ENCODE data around the gene NRXN3.

The NRXN3 gene

DNA sequence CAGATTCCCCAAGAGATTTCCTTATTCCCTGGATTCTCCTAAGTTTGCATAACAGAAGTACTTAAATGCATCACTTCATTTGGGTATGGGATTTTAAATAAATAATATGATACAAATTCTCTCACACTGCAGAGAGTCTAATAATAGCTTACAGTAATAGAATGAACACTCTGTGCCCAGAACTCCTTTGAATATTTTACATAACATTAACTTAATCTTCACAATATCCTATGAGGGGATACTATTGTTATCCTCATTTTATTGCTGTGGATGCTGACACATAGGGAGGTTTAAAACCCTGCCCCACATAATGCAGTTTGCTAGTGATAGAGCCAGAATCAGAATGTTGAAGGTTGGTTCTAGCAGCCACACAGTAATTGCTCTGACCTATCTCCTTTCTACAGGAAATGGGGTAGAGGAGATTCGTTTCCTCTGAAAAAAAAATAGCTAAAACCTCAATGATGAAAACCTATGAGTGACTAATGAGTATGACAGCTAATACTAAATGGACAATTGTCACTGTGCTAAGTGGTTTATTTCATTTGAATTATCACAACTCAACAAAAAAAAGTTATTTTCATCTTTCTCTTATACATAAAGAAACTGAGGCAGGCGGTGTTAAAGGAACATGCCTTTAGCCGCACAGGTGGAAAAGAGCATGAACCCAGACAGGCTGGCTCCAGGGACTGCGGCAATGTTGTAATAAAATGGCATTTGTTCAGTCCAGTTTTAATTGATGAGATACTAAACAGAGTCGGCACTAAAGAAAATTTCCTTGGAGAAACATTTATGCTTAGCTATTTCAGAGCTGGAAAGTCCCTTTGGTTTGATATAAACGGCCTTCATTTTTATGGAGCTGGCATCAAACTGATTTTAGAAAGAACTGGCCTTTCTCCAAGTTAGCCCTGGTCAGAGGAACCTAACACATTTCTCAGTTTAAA lies 880.9 kb downstream of the NRXN3 start:
- no peak for DNase-seq

DNA sequence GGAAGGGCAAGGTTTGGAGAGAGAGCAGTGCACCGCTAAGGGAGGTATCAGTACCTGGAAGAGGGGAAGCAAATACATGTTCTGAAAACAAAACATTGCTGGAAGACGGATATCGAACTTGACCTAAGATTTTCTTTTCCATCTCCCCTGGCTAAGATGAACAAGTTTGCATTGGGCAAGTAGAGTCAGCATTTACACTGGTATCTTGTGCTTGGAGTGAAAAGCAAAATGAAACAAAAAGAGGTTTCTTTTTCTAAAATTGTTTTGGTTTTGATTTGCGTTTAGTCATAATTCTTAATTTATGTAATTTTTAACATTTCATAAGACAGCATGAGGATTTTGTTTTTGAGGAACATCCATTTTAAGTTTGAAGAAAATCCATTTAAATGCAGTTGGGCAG lies 881.6 kb downstream of the NRXN3 start:
- no peak for DNase-seq

DNA sequence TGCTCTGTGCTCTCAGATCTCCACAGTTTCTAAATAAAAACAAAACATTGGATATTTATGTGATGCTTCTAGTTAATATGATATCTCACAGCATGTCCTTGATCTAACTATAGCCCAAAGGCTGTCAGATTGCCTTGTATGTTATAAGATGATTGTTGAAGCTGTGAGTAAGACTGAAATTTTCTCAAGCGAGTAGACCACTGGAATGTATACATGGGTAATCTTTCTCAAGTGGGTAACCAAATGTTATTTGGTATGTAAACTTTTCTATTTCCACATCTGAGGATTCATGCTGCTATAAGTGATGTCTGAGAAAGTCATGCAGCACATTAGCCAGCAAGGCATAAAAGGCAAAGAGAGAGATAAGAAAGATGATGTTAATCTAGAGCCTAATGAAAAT lies 886.7 kb downstream of the NRXN3 start:
- DNase-seq = no peak

DNA sequence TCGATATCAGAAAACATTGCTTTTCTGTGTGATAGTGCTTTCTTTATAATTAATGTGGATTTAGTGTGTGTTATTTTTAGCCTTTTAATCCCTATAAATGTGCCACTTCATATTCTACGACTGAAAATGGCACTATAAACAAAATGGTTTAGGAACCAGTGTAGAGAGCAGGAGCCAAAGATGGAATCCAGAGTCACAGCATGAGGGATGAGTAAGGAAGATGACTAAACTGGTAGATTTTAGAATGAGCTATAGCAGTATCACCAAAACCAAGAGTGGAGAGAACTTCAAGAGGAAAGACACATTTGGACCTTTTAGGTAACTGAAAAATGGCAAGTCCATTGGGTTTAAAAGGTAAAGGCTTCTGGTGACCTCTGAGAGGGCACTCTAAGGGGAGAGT lies 887.2 kb downstream of the NRXN3 start:
- DNase-seq = no peak

DNA sequence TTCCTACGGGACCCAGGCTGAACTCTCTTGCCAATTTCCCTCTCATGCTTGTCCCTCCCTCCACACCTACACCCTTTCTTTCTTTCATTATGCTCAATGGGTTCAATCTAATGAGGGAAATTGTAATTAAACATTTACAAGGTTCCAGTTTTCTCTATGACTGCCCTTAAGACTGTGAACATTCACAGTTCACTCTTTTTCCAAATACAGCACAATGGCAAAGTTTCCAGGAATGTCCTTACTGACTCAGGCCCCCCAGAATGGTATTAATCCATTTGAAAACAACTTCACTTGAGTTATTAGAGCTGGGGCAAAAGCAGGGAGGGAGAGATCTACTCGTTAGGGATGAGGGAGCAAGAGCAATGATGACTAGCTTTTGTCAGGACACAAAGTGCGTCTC lies 892.1 kb downstream of the NRXN3 start:
- DNase-seq = no peak

DNA sequence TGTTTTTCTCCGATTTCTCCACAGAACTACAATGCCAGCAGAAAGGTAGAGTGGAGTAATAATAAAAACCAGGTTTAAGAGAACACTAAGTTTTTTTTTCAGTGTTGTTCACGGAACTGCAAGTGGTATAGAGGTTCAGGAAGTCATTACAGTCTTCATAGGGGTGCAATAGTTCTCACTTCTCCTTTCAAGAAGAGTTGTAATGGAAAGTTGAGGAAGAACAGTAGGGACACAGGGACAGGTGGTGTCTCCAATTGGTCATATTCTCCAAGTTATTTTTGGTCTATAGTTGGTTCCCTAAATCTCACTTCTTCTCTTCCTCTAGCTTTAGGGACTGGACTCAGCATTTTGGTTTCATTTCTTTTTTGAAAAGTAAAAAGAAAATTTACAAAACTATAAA lies 894.0 kb downstream of the NRXN3 start:
- DNase-seq = no peak

DNA sequence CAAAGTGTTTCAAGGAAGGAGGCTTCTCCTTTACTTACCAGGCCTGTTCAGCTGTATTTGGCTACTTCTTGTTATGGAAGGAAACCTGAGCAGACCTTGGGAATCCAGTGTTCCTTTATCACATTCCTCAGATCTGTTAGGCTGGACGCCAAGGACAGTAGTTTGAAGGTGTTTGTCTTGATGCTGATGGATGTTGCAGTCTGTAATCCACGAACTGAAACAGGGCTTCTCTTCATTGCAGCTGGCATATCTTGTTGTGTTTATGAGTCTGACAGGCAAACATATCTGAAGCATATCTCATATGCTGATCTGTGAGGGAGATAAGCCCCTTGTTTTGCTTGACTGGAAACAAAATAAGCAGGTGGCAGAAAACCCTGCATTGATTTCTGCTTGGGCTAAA lies 904.3 kb downstream of the NRXN3 start:
- DNase-seq = no peak

DNA sequence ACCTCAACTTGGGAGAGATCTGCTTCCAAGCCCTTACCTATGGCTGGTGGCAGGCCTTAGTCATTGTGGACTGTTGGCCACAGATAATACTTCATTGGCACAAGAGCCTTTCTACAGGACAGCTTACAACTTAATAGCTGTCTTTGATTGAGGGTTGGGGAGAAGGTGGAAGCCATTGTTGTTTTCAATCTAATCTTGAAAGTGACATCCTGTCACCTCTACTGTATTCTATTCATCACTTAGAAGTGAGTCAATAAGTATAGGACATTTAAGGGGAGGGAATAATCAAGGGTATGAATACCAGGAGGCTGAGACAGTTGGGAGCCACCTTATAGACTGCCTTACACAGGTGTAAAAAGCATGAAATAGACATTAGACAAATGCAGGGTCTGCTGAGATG lies 906.3 kb downstream of the NRXN3 start:
- DNase-seq = no peak

DNA sequence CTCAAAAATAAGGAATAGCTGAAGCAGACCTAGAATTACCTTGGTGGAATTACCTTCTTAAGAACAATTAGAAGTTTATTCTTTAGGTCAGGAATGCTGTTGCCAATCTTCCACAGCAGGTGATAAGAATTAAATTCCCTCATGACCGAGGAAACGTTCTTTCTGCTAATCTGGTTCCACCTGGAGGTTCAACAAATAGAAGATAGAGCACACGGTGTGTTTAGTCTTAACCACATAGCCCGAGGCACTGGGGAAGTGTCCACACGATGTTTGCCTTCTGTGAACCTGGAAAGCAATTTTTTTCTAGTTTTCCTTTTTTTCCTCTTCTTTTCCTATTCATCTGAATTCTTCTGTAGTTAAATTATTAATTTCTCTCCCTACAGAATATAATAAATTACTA lies 906.9 kb downstream of the NRXN3 start:
- DNase-seq = no peak

DNA sequence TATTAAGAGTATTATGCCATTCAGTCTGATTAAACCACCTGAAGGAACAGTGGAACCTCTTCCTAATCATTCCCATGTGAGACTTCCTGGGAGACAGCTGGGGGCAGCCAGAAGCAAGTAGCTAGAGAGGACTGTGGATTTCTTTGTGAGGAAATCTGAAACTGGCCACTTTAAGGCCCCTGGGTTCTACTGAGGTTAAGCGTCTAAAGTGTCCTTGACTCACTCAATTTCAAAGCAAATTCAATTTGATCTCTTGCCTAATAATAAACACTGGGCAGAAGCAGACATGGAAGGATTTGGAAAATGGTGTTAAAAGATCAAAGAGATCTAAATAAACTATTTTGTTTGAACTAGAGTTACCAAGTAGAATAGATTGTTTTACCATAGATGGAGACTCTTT lies 909.9 kb downstream of the NRXN3 start:
- DNase-seq = no peak

DNA sequence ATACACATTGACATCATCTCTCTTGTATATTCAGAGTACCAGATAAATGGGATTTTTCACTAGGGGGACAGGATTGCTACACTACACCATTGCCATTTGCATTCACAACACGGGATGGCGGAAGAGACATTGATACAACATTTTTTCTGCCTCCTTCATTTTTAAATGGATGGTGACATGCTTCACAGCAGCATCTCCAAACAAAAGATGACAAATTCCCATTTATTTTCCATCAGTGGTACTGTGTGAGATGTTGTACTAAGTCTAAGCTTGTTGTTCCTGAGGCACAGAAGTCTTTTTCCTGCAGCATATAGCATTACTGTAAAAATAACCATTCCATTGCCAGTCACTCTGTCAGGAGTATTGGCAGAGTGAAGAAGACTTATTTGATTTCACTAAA lies 912.7 kb downstream of the NRXN3 start:
- DNase-seq = no peak

DNA sequence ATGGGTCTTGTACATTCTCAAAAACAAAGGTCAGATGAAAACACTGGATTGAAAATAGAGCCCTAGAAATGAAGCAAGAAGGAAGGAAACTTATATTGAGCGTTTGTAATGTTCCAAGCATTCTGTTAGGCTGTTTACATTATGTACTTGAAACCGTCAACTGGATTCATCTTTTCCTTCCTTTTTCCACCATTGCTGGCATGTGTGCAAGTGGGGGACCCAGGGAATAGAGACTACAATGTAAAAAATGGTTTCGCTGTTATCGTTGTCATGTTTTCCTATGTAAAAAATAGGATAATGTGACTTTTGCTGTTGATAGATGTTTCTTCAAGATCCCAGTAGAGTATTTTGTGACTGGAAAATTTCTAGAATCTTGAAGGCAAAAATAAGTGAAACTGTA lies 913.2 kb downstream of the NRXN3 start:
- DNase-seq = no peak

DNA sequence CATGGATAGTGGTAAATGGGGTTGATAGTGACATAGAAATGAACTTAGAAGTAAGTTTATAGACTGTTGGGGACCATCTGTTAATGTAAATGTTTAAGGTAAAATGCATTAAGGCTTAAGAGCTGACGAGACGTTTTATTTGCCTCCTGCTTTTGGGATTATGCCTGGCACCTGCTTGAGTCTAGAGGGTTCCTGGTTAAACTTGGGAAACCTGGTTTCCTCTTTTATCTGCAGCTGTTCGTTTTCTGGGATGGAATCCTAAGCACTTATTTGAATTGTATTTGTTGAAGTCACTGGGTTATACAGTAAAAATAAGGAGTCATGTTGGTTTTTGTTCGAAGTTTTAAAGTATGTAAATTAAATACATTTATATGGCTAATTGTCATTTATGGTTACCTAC lies 914.7 kb downstream of the NRXN3 start:
- DNase-seq = no peak

DNA sequence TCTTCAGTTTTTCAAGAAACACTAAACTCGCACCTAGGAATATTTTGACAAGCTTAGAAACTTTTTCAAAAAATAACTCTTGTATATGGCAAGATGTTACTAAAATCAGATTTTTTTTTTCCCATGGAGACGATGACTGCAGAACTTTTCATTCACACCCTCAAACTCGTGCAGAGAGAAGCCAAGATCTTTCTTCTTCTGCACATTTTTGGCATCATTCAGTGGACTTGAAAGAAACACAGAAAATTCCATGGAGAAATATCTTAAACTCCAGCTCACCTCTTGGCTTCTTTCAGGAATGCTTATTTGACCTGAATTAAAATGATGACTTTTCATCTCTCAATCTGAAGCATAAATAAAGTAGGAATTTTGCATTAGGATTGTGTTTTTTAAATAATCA lies 919.4 kb downstream of the NRXN3 start:
- DNase-seq = peak in 1 of 58 donors; percentile 11

DNA sequence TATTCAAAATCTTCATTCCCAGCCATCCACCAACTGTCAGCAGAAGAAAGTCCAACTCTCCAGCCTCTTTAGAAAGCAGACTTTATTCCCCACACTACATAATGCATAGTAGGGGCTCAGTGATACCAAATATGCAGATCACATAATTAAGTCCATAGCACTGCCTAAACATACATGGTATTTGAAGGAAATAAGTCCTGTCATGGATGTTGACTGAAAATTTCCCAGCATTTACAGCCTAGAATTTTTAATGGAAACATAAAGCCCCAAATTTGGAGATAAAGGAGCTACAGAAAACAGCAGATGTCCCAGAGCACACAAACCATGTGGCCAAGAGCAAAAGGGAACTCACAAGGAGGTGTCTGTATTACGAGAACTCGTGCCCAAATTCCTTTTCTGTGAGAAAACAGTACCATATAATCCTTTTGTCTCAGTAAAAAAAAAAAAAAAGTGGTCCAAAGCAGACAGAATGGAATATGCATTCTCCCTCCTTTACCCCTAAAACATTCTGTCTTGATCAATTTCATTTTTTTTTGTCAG lies 920.5 kb downstream of the NRXN3 start:
- no peak for DNase-seq

DNA sequence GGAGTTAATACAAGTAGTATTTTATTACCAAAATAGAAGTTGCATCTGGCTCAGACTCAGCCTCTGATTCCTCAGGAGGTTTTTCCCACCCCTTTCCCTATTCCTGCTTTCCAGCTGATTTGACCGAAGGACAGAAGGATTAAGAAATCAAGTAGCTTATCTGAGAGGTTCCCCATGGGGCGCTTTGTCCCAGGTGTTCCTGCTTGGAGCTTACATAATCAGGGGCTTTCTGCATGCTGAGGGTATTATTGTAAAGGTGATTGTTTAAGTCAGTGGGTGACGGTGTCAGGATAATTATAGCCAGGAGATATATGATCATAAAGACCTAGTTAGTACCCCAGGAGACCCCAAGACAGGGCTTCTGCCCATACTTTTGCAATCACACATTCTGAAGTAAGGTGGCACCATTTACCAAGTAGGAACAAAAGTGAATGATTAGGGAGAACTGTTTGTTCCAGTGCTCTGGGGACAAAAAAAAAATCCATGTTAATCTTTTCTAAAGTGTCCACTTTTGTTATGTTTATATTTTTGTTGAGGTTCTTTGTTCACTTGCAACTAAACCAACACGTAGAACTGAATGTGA lies 921.3 kb downstream of the NRXN3 start:
- DNase-seq = no peak

DNA sequence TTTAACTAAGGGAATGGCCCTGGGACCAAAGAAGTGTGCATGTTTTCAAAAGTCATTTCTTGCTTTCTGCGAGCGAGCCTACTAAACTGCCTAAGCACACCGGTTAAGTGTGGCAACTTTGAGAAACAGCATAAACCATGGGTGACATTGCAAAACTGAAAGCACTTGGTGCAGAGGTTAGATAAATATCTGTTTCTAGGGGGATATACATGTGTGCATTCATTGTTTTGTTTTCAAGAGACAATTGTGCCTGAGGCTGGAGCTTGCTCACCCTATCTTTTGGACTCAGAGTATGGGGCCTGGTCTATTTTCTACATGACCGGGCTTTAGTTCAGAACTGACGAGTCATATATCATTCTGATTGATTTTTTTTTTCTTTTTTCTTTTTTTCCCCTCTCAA lies 923.4 kb downstream of the NRXN3 start:
- DNase-seq = no peak

DNA sequence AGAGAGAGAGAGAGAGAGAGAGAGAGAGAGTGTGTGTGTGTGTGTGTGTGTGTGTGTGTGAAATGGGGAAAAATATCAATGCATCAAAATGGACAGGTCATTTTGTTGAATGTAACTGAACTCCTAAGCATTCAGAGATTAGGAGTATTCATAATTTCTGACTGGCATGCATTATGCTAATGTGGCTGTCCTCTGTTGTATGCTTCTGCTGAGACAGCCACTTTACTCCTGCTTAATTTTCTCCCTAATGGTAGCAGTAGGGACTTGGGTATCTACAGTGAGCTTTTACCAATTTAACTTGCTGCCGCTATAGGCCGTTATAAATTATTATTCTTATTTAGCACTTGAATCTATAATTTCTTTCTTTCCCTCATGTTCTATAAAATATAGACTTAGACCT lies 924.8 kb downstream of the NRXN3 start:
- no peak for DNase-seq

DNA sequence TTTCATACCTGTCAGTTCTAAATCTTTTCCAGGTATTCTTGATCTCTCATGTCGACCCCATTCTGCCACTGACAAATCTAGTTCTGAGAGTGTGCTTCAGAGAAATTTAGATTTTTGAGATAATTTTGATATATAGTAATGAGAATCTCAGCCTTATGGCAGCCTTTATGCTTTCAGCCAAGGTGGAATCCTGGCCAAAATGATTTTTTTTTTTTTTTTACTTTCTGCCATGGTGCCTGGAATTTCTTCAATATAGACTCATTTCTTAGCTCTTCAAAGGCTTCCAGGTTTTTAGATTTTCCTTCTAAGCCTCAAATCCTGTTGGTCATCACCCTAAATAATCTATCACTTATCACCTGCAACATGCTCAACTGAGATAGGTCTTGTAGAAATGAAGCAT lies 926.6 kb downstream of the NRXN3 start:
- DNase-seq = no peak

DNA sequence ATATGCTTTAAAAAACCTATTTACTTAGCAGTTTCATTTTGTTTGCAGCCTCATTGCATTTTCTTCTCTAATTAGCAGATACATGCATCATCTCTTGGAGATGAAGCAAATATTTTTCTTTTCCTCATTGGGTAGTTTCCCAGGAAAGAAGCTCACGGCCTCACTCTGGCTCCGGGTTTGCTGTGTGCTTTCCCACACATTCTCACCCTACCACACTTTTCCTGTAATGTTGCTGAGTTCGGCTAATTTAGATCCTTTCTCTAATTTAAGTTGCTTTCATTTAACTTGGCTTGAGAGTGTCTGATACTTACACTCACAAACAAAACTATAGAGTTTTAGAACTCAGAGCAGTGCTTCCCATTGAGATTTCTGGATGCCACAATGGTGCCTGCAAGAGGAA lies 928.2 kb downstream of the NRXN3 start:
- peak in 1 of 58 donors; percentile 1 for DNase-seq

DNA sequence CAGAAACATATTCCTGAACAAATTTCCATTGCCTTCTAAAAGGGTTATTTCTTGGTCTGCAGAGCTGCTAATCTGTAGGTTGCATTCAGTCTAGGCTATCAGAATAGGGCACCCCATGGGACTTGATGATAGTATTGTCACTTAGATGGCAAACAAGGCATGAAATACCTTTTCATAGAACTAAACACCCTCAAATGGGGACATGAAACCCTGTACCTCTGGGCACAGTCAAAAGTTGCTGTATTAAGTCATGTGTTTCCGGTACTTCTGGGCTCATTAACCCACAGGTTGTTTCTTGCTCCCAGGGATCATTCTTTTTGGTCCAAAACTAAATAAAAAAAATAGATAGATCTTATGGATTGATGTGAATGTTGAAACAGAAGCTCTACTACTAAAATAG lies 930.4 kb downstream of the NRXN3 start:
- no peak for DNase-seq

DNA sequence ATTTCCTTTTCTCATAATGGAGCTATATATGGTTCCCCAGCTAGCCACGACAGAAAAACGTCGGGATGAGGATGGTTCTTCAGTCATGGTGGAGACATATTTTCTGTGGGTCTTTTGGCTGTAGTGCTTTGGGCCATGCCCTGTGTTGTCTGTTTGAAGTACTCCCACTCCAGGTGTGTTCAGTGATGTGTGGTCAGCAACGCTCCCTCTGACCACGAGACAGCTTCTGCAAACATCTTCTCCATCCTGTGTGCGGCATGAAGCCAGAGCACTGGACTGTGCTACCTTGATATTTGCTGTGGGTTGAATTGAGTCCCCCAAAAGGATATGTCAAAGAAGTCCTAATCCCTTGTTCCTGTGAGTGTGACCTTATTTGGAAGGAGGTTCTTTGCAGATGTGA lies 931.2 kb downstream of the NRXN3 start:
- DNase-seq = no peak

DNA sequence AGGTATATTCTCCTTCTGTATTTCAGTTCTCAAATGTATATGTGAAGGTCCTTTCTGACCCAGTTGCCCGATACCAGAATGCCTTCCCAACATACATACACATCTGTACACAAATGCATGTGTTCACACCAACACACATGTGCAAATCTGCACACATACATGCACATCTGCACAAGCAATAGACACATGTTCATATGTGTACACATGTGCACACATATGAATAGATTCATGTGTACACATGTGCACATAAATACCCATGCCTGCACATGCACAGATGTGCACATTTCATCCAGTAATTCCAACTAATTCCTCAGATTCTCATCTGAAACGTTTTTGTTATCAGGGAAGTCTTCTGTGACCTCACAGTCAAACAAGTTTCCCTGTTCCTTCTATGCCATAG lies 933.6 kb downstream of the NRXN3 start:
- no peak for DNase-seq

All from anterior cingulate cortex (tissue), 58 donors.